KMS-11 (cell line): ENCODE results near the gene OLFML2A.

Experiments
- H2AFZ ChIP-seq: fragments of 200-600 bp; sonication (generic); 2 replicates; pipeline ENCODE4 v1.6.1; 2016; ENCODE audit warnings: antibody characterized with exemption, mixed run types, low read depth
- H3K27ac ChIP-seq: fragments of 200-600 bp; sonication (generic); 2 replicates; pipeline ENCODE4 v1.6.1; 2016; ENCODE audit warnings: mild to moderate bottlenecking, mixed run types
- H3K27me3 ChIP-seq: fragments of 200-600 bp; sonication (generic); 2 replicates; pipeline ENCODE4 v1.6.1; 2017; ENCODE audit warnings: mild to moderate bottlenecking, low read depth, mixed run types, moderate library complexity; ENCODE audit not compliant: insufficient read depth
- H3K36me3 ChIP-seq: fragments of 200-600 bp; sonication (generic); 2 replicates; pipeline ENCODE4 v1.6.1; 2017; ENCODE audit warnings: mild to moderate bottlenecking, mixed run types; ENCODE audit not compliant: insufficient read depth
- H3K4me1 ChIP-seq: fragments of 200-600 bp; sonication (generic); 2 replicates; pipeline ENCODE4 v1.6.1; 2016; ENCODE audit warnings: mild to moderate bottlenecking, low read depth, mixed run types; ENCODE audit not compliant: poor library complexity, severe bottlenecking
- H3K4me2 ChIP-seq: fragments of 200-600 bp; sonication (generic); 2 replicates; pipeline ENCODE4 v1.7.0; 2016; ENCODE audit warnings: mild to moderate bottlenecking, mixed run types
- H3K4me3 ChIP-seq: fragments of 200-600 bp; sonication (generic); IDR thresholded peaks from 2 replicates; pipeline ENCODE4 v1.6.1; 2017; ENCODE audit warnings: low read depth, low read length, mixed read lengths; ENCODE audit not compliant: insufficient read depth
- H3K79me2 ChIP-seq: fragments of 200-600 bp; sonication (generic); 2 replicates; pipeline ENCODE4 v1.6.1; 2016; ENCODE audit warnings: low read depth, mixed run types; ENCODE audit not compliant: insufficient read depth
- H3K9ac ChIP-seq: fragments of 200-600 bp; sonication (generic); 2 replicates; pipeline ENCODE4 v1.6.1; 2016; ENCODE audit warnings: mild to moderate bottlenecking, mixed run types
- H4K20me1 ChIP-seq: fragments of 200-600 bp; sonication (generic); 2 replicates; pipeline ENCODE4 v1.6.1; 2016; ENCODE audit warnings: mild to moderate bottlenecking, mixed run types; ENCODE audit not compliant: insufficient read depth
- CTCF ChIP-seq: fragments of 200-600 bp; sonication (generic); conservative IDR thresholded peaks from 2 replicates; pipeline ENCODE4 v1.6.1; 2017; ENCODE audit warnings: low read depth, mild to moderate bottlenecking, antibody characterized with exemption, low read length, moderate library complexity, mixed read lengths

Gene OLFML2A

DNA sequence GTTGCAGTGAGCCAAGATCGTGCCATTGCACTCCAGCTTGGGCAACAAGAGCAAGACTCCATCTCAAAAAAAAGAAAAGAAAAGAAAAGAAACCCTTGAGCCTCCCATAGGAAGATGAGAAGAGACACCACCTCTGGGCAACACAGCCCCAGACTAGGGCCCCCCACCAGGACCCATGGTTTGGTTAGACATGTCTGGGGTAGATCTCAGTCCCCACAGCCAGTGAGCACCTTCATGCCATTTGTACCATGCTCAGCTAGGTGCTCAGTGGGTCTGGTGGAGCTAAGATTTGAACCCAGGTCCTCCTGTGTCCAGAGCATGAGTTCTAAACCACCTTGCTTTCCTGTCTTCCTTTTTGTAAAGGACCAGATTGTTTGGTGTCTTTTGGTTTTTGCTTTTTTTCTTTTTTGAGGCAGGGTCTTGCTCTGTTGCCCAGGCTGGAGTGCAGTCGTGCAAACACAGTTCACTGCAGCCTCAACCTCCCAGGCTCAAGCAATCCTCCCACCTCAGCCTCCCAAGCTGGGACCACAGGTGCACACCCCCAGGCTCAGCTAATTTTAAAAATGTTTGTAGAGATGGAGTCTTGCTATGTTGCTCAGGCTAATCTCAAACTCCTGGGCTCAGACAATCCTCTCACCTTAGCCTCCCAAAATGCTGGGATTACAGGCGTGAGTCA is 11.7 kb downstream of the OLFML2A start:
- TF ChIP-seq CTCF: no peak
- Histone ChIP-seq H3K27ac (no peak overlapping the region), H4K20me1 (no peaks in the 10 kb centered on the region), H3K4me3 (no peak overlapping the region), H3K4me2 (no peak overlapping the region), H3K27me3 (no peaks in the 10 kb centered on the region), H3K4me1 (no peaks in the 10 kb centered on the region), H3K9ac (no peak overlapping the region), H3K36me3 (no peaks in the 10 kb centered on the region), H2AFZ (no peak overlapping the region), H3K79me2 (no peaks in the 10 kb centered on the region)

- no peaks in the 10 kb centered on the region for H3K79me2 ChIP-seq
- H3K27ac ChIP-seq: no peak overlapping the region
- H2AFZ ChIP-seq: no peak overlapping the region
- no peak overlapping the region for H3K4me2 ChIP-seq
- H4K20me1 ChIP-seq: no peaks in the 10 kb centered on the region
- no peak for TF ChIP-seq CTCF
- no peak overlapping the region for H3K9ac ChIP-seq
- no peaks in the 10 kb centered on the region for H3K27me3 ChIP-seq
- no peaks in the 10 kb centered on the region for H3K4me1 ChIP-seq
- no peaks in the 10 kb centered on the region for H3K36me3 ChIP-seq
- no peak overlapping the region for H3K4me3 ChIP-seq
Observed at GRCh38 chr9:124789531-124789930, 12.6 kb downstream of the OLFML2A start.

DNA sequence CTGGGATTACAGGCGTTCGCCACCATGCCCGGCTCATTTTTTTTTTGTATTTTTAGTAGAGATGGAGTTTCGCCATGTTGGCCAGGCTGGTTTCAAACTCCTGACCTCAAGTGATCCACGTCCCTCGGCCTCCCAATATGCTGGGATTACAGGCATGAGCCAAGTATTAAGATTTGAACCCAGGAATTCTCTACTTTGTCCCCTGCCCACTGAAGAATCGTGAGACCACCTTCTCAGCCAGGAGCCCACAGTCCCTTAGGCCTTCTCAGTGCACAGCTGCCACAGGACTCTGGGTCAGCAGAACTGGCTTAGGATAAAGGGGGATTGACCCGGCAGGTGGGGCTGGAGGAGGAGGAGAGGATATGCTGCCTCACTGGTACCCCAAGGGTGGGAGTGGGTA is 13.4 kb downstream of the OLFML2A start:
- no peaks in the 10 kb centered on the region for H3K27me3 ChIP-seq
- TF ChIP-seq CTCF: no peak
- H3K27ac ChIP-seq: no peak overlapping the region
- no peak overlapping the region for H3K9ac ChIP-seq
- H3K4me2 ChIP-seq: no peak overlapping the region
- H4K20me1 ChIP-seq: no peaks in the 10 kb centered on the region
- H2AFZ ChIP-seq: no peak overlapping the region
- no peak overlapping the region for H3K4me3 ChIP-seq
- no peaks in the 10 kb centered on the region for H3K36me3 ChIP-seq
- H3K4me1 ChIP-seq: no peaks in the 10 kb centered on the region
- no peaks in the 10 kb centered on the region for H3K79me2 ChIP-seq

DNA sequence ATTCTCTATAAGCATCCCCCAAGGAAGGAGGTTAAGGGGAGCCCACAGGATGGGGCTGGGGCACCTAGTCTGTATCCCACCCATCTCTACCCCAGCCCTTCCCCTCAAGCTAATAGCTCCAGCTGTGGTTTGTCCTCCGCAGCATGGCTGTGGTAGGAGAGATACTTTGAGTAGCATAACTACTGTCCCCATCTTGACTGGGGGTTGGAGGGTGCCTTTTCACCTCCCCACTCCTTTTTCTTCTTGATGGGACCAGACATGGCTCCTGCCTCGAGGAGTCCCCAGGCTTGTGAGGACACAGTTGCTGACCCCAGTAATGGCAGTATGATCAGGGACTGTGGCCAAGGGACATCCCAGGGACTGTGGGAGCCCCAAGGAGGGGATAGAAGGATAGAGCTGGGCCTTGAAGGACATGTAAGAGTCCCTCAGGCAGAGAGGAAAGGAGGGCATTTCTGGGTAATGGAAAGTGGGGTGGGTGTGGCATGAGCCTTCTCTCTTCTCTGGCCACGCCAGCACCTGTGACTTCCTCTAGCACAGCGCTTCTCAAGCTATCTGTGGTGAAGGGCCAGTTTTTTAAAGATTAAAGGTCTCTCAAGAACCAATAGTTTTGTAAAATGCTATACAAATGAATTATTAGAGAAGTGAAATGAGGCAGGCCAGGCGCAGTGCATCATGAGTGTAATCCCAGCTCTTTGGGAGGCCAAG is 14.0 kb downstream of the OLFML2A start:
- H3K4me1 ChIP-seq: no peaks in the 10 kb centered on the region
- H3K9ac ChIP-seq: no peak overlapping the region
- H2AFZ ChIP-seq: no peak overlapping the region
- H3K79me2 ChIP-seq: no peaks in the 10 kb centered on the region
- H4K20me1 ChIP-seq: no peaks in the 10 kb centered on the region
- no peaks in the 10 kb centered on the region for H3K27me3 ChIP-seq
- no peak overlapping the region for H3K27ac ChIP-seq
- no peaks in the 10 kb centered on the region for H3K36me3 ChIP-seq
- H3K4me2 ChIP-seq: no peak overlapping the region
- no peak overlapping the region for H3K4me3 ChIP-seq
- no peak for TF ChIP-seq CTCF
